Right atrium auricular region (tissue), 2 donors: ENCODE measurements around the gene UBA5. TPM values are rescaled to one million over a fixed set of nuclear protein-coding genes. Genes with fewer than 3 reads are reported as not detected.
A peak's percentile ranks its signal among the peaks of the same experiment; 100 is the strongest.

Experiments
- DNase-seq: peaks from one replicate; pipeline ENCODE4 v3.0.0-alpha.2; 2019; ENCODE audit warnings: low spot score
- H3K27ac ChIP-seq, 2 donors: fragments of 200-600 bp; sonication (generic); 1 replicate in 1 of 2; 2 replicates in 1 of 2; pipeline ENCODE4 v1.5.1; 2016 to 2019
- H3K27me3 ChIP-seq, 2 donors: fragments of 200-600 bp; sonication (generic); one replicate each; pipeline versions ENCODE4 v1.5.1 to v1.6.0; 2017 to 2019
- H3K36me3 ChIP-seq: fragments of 200-600 bp; sonication (generic); one replicate; pipeline ENCODE4 v1.5.1; 2016
- H3K4me1 ChIP-seq, 2 donors: fragments of 200-600 bp; sonication (generic); one replicate each; pipeline versions ENCODE4 v1.5.1 to v1.6.0; 2017 to 2019
- H3K4me3 ChIP-seq, 2 donors: fragments of 200-600 bp; sonication (generic); 1 replicate in 1 of 2; 2 replicates in 1 of 2; pipeline ENCODE4 v1.5.1; 2017 to 2019; ENCODE audit warnings: mild to moderate bottlenecking in 1 of 2, moderate library complexity in 1 of 2
- H3K9me3 ChIP-seq, 2 donors: fragments of 200-600 bp; sonication (generic); one replicate each; pipeline ENCODE4 v1.5.1; 2019
- CTCF ChIP-seq, 2 donors: fragments of 200-600 bp; sonication (generic); IDR thresholded peaks; one replicate each; pipeline ENCODE4 v1.5.1; 2019; ENCODE audit warnings: antibody characterized with exemption in 2 of 2
- total RNA-seq, 2 donors: library from RNA; depleted of rRNA; stranded (reverse); fragments of >200 nt; gene quantifications; one replicate each; pipeline ENCODE4 v1.1.0, GENCODE V29; 2016

Gene UBA5
- total RNA-seq, 2 donors from 2014 or later = 23.3 to 27.1 TPM

- TF ChIP-seq CTCF (IDR thresholded peaks at IDR 0.05) = no peak
- no peaks in the 10 kb centered on the region for H3K36me3 ChIP-seq
- no peak for DNase-seq
- H3K27me3 ChIP-seq = no peaks in the 10 kb centered on the region
- peaks cover 0 to 32% of the 10 kb centered on the region in 2 donors for H3K4me1 ChIP-seq
- H3K4me3 ChIP-seq = no peak overlapping the region
- no peaks in the 10 kb centered on the region for H3K9me3 ChIP-seq
- H3K27ac ChIP-seq = no peak overlapping the region
These were observed 5.4 kb upstream of the UBA5 start for GRCh38 chr3:132654721-132655120.

GRCh38 chr3:132655471-132655870, 4.7 kb upstream of the UBA5 start:
- no peak for TF ChIP-seq CTCF (IDR thresholded peaks at IDR 0.05)
- H3K36me3 ChIP-seq = no peaks in the 10 kb centered on the region
- H3K27me3 ChIP-seq = no peaks in the 10 kb centered on the region
- no peak for DNase-seq
- no peak overlapping the region for H3K4me3 ChIP-seq
- H3K27ac ChIP-seq = no peak overlapping the region
- peaks cover 0 to 32% of the 10 kb centered on the region in 2 donors for H3K4me1 ChIP-seq
- H3K9me3 ChIP-seq = no peaks in the 10 kb centered on the region

GRCh38 chr3:132657869-132658747, 2.0 kb upstream of the UBA5 start:
- H3K4me1 ChIP-seq = peaks cover 0 to 46% of the 10 kb centered on the region in 2 donors
- H3K4me3 ChIP-seq = peak overlapping the region in 1 of 2 donors; percentile 94
- TF ChIP-seq CTCF (IDR thresholded peaks at IDR 0.05) = no peak
- no peaks in the 10 kb centered on the region for H3K27me3 ChIP-seq
- H3K9me3 ChIP-seq = no peaks in the 10 kb centered on the region
- peak overlapping the region in 1 of 2 donors; percentile 96 for H3K27ac ChIP-seq
- no peak for DNase-seq
- H3K36me3 ChIP-seq = no peaks in the 10 kb centered on the region

- Histone ChIP-seq H3K9me3 (no peaks in the 10 kb centered on the region), H3K27me3 (no peaks in the 10 kb centered on the region), H3K27ac (peak overlapping the region; percentile 96), H3K4me1 (peaks cover 0 to 52% of the 10 kb centered on the region in 2 donors), H3K4me3 (peak overlapping the region; percentile 94 to 95), H3K36me3 (no peaks in the 10 kb centered on the region)
- TF ChIP-seq CTCF (IDR thresholded peaks at IDR 0.05) = no peak
- no peak for DNase-seq
These were observed 1.1 kb upstream of the UBA5 start for GRCh38 chr3:132659000-132659364.

GRCh38 chr3:132659365-132660051, 621 bp upstream of the UBA5 start, which contains the start of gene ACAD11:
Gene ACAD11, minus strand, starts transcription at chr3:132659809. Its CDS starts 58 bp downstream, at chr3:132659751.
- H3K4me1 ChIP-seq = peaks cover 0 to 48% of the 10 kb centered on the region in 2 donors
- DNase-seq = peak; percentile 81

More at GRCh38 chr3:132659365-132660051, 621 bp upstream of the UBA5 start, which contains the start of gene ACAD11:
- Histone ChIP-seq H3K36me3 (no peaks in the 10 kb centered on the region), H3K27me3 (no peaks in the 10 kb centered on the region), H3K9me3 (no peaks in the 10 kb centered on the region), H3K27ac (peak within 1 kb of the TSS; percentile 96), H3K4me3 (peak within 1 kb of the TSS; percentile 94 to 95)
- TF ChIP-seq CTCF (IDR thresholded peaks at IDR 0.05) = peak; percentile 48 to 79
